DMS53 treated with DMSO at 0.1 percent for 48 hours (cell line): ENCODE measurements around the gene GOLGA8J.
A peak's percentile ranks its signal among the peaks of the same experiment; 100 is the strongest.
"Not testable (repeated sequence)": the region's sequence is repeated elsewhere in the genome, so short reads cannot be mapped to it uniquely, and the experiment has no call there.

Experiments used
- DNase-seq: peaks from one replicate; lab custom pipeline; 2025; ENCODE audit not compliant: unreplicated experiment; lab: John Stamatoyannopoulos, UW

GOLGA8J gene

DNA sequence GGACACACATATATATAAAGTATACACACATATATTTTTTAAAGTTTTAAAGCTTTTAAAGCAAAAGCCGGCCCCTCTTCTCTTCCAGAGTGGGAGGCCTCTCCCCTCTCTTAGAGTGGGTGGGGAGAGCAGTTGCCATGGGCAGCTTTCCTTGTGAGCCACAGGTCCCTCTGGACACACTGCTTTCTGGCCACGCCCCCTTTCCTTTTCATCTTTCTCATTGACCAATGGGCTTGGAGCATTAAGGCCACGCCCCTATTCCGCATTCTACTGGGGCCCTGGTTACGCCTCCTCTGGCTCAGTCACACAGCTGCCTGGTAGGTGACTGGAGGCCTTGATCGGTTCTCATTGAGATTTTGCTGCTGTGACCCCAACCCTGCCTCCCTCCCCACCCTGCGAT lies at the start of gene GOLGA8J:
GOLGA8J (plus strand) TSS at position 301 of the 400 bp plus-strand sequence; CDS start at position 399, 98 bp downstream.
- not testable (repeated sequence) for DNase-seq

- DNase-seq = no peak
Measured at GRCh38 chr15:30033211-30033610, 49.5 kb upstream of the GOLGA8J start.

- no peak for DNase-seq
Measured at GRCh38 chr15:30033763-30034162, 49.0 kb upstream of the GOLGA8J start.

- no peak for DNase-seq
Measured at GRCh38 chr15:30036036-30036703, 46.6 kb upstream of the GOLGA8J start.

- peak; percentile 1 for DNase-seq
Measured at GRCh38 chr15:30038667-30039523, 43.9 kb upstream of the GOLGA8J start.

GRCh38 chr15:30041868-30042267 lies 40.9 kb upstream of the GOLGA8J start:
- DNase-seq = no peak

GRCh38 chr15:30042556-30042955 lies 40.2 kb upstream of the GOLGA8J start:
- no peak for DNase-seq

DNA sequence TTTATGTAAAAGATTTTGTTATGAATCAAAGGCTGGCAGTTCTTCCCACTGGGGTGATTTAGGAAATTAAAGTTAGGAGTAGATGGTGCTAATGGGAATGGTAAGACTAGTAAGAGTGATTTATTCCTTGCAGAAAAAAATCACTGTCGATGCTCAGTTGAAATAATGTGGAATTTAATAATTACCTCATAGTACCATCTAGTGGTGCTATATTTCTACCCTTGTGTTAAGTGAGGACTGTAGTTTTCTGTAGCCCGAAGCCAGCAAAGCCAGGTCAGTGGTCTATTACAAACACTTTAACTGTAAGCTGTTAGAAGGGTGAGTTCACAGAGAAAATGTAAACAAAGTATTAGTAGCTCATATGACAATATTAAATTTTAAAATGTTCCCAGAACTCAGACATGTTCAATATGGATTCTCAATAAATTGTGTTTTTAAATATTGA lies 39.5 kb upstream of the GOLGA8J start:
- DNase-seq = peak; percentile 8

DNA sequence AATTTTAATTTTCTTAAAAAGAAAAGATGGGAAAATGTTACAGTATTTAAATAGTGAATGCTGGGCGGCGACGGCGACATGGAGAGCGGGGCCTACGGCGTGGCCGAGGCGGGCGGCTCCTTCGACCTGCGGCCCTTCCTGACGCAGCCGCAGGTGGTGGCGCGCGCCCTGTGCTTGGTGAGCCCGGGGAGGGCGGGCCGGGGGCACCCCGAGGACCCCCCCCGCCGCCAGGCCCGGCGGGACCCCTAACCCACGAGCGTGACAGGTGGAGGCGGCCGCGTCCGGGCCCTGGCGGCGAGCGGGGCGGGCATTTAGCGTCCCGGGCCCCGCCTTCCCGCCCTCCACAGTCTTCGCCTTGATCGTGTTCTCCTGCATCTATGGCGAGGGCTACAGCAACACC lies 38.4 kb upstream of the GOLGA8J start:
- DNase-seq = no peak

DNA sequence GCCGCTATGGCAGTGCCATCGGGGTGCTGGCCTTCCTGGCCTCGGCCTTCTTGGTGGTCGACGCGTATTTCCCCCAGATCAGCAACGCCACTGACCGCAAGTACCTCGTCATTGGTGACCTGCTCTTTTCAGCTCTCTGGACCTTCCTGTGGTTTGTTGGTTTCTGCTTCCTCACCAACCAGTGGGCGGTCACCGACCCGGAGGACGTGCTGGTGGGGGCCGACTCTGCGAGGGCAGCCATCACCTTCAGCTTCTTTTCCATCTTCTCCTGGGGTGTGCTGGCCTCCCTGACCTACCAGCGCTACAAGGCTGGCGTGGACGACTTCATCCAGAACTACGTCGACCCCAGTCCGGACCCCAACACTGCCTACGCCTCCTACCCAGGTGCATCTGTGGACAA lies 37.9 kb upstream of the GOLGA8J start:
- not testable (repeated sequence) for DNase-seq

- peak; percentile 4 for DNase-seq
Measured at GRCh38 chr15:30045248-30046041, 37.3 kb upstream of the GOLGA8J start.

GRCh38 chr15:30046430-30046829 lies 36.3 kb upstream of the GOLGA8J start:
- no peak for DNase-seq

GRCh38 chr15:30055604-30056003 lies 27.2 kb upstream of the GOLGA8J start:
- DNase-seq = no peak

- no peak for DNase-seq
Measured at GRCh38 chr15:30056166-30056565, 26.6 kb upstream of the GOLGA8J start.

DNA sequence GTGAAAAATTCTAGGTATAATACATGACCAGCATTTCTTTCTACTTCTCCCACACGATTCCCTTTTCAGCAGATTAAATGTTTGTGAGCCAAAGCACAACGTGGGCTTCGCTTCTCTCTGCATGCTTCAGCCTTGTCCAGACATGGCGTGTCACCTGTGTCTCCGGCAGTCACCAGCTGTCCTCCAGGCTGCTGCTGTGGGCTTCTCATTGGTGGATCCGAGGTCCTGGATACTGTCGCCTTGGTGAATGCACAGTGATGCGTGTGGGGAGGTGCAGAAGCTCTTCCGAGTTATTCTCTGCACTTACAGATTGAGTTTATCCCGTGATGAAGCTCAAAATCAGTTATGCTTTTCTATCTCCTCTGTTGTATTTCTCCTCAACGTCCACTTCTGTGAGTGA lies 23.0 kb upstream of the GOLGA8J start:
- DNase-seq = no peak

DNA sequence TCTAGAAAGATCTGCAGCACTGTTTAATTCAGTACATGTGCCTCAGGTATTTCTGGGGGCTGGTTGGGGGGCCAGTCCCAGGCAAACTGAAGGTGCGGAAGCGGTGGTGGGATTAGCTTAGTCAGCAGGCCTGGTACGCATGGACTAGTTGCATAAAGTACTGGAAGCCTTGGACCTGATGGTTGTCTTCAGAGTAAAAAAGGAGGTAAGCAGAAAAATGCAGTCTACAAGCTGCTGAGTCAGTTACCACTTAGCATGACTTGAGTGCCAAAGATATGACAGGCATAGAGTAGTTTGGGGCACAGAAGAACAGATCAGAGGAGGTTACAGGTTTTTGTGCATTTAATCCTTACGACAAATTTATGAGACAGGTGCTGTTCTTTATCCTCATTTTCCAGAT lies 19.9 kb upstream of the GOLGA8J start:
- DNase-seq = no peak

- DNase-seq = no peak
Measured at GRCh38 chr15:30063835-30064546, 18.8 kb upstream of the GOLGA8J start.

- no peak for DNase-seq
Measured at GRCh38 chr15:30065025-30065801, 17.5 kb upstream of the GOLGA8J start.

DNA sequence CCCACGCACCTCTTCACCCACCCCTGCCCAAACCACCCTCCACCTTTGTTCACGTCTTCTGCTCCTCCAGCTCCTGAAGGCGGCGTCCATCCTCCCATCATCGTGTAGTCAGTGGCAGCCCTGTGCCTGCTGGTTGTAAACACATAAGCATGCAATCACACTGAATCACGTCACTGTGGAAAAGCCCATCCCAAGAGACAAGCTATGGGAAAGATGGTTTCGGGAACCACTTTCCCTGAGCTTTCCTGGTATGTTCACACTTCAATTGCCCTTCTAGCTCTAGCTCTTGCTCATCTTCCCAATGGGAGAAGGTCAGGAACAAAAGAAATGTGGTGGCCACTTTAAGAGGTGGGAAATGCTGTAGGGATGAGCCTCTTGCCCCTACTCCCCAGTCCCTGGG lies 14.4 kb upstream of the GOLGA8J start:
- no peak for DNase-seq

DNA sequence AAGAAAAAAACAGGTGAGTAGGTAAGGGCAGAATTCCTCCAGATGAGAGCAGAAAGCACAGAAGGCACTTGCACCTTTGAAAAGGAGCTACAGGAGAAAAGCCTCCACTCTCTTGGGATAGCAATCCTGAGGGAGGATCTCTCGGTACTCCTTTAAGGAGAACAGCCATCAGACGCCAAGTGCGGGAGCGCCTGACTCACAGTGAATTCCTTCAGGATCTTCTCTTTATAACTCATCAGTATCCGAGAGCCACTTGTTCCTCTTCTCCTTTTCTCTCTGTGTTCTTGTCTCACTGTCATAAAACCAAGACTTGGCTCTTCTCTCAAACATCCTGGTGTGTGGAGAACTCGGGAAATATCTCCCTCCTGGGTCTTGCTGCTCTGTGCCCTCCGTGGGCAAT lies 10.1 kb upstream of the GOLGA8J start:
- no peak for DNase-seq
